ENCODE data around the gene SDS.

DNA sequence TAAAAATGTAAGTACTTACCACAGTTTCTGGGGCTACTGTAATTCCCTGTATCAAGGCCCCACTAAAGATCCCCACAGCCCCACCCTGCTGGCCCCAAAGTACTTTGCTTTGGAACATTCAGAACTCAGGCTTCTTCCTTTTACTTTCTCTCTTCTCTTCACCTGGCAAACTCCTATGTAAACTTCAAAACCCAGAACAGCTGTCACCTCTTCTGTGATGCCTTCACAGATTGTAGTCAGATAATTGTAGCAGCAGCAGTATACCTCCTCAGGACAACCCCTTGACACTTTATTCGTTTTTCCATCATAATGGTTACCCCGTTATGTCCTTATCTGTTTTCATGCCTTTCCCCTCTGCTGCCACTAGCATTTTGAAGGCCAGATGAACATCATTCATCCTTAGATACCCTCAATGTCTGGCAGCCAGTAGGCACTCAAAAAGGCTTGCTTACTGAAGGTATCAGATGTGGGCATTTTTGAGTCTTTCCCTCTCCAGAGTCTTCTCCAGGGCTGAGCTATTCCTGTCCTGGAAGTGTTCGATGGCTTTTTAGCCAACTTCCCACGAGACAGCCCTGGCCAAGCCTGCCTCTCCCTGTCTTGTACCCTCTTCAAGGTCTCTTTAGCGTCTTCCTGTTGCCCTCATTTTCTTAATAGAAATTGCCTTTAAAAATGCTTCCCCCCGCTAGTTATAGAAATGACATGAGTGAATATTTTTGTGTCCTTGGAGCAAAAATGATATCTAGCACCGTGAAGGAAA, 37.9 kb downstream of the SDS start:
- TF ChIP-seq, protein P1, sequence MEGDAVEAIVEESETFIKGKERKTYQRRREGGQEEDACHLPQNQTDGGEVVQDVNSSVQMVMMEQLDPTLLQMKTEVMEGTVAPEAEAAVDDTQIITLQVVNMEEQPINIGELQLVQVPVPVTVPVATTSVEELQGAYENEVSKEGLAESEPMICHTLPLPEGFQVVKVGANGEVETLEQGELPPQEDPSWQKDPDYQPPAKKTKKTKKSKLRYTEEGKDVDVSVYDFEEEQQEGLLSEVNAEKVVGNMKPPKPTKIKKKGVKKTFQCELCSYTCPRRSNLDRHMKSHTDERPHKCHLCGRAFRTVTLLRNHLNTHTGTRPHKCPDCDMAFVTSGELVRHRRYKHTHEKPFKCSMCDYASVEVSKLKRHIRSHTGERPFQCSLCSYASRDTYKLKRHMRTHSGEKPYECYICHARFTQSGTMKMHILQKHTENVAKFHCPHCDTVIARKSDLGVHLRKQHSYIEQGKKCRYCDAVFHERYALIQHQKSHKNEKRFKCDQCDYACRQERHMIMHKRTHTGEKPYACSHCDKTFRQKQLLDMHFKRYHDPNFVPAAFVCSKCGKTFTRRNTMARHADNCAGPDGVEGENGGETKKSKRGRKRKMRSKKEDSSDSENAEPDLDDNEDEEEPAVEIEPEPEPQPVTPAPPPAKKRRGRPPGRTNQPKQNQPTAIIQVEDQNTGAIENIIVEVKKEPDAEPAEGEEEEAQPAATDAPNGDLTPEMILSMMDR (IDR thresholded peaks at IDR 0.05), result no peak
- no peak for TF ChIP-seq EZH2 (IDR thresholded peaks at IDR 0.05; ENCODE audit: borderline replicate concordance, insufficient read depth, low read depth, low read length, poor library complexity, severe bottlenecking)

Measured in B cell (primary cell).